Activated CD4-positive, alpha-beta T cell treated with anti-CD3 and anti-CD28 coated beads for 4 hours (primary cell): ENCODE measurements around the gene SLC2A11.
A peak's percentile ranks its signal among the peaks of the same experiment; 100 is the strongest.
"Not testable (repeated sequence)": the region's sequence is repeated elsewhere in the genome, so short reads cannot be mapped to it uniquely, and the experiment has no call there.

Experiments used
- DNase-seq, 2 donors: peaks; one replicate each; pipeline ENCODE4 v3.0.0-alpha.2; 2020

Gene SLC2A11

DNA sequence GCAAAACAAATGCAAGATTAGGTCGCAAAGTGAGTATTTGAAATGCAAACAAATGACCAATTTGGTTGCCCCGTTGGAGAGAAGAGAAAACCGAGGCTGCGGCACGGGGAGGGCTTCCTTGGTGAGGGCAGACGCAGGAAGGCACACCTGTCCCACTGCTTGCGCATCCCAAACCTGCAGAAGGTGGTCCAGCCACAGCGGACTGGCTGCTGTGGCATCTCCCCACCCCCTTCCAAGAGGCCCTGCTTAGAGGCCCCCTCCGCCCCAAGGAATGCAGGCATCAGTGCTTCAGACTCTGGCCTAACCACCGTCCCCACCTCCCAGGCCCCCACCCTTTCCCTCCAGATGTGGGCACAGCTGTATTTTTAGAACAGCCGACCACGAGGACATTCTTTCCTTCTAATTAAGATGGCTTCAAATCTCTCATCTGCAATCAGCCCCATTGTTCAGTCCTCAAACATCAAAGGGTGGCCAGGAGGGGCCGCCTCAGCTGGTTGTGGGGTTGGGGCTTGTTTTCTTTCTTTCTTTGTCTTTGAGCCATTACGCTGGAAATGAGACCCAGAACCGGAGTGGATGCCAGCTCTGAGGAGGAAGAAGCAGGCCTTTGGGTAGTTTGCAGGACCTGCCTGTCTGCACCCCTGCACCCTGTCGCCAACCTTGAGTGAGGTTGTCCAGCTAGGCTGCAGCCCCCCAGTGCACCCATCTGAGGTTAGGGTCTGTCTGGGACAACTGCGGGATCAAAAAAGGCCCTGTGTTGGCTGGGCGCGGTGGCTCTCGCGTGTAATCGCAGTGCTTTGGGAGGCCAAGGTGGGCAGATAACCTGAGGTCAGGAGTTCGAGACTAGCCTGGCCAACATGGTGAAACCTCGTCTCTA is 9.4 kb upstream of the SLC2A11 start:
- DNase-seq: no peak

DNA sequence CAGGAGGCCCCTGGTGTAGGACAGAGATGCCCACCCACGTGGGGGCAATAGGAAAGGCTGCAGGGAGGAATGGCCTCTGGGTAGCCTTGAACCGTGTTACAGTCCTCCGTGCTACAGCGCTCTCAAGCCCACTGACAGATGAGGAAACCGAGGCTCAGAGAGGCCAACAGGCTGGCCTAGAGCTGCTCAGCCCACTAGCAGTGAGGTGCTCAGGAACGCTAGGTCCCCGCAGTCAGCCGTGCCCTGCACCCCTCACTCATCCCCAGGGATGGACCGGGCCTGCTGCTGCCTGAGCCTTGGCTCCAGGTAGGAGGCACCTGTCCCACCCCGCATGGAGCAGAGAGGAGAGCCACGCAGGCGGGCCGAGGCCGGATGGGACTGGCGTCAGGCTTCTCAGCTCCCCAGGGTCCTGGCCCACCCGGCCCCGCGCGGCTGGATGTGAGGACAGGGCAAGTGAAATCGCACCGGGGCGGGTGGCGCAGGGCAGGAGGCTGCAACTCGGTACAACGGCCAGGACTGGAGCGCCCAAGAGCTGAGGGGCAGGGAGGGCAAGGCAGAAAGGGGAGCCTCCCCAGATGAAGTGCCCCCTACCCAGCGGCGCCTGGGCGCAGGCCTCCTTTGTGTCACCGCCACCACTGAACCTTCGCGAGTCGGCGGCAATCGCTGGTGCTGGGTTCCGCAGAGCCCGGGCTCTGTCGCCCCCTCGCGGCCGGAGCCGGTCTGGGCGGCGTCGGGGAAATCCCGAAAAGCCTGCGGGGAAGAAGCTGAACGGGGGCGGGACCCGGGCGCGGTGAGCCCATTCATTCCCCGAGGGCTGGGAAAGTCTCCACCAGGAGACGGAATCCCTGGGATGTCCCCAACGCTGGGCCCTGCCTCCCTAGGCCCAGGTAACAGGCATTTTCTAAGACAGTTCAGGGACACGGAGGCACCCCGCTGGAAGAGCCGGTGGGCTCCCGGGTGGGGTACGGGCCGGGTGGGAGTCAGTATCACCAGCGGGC is 8.4 kb upstream of the SLC2A11 start:
- DNase-seq: peak; percentile 78 to 86

DNA sequence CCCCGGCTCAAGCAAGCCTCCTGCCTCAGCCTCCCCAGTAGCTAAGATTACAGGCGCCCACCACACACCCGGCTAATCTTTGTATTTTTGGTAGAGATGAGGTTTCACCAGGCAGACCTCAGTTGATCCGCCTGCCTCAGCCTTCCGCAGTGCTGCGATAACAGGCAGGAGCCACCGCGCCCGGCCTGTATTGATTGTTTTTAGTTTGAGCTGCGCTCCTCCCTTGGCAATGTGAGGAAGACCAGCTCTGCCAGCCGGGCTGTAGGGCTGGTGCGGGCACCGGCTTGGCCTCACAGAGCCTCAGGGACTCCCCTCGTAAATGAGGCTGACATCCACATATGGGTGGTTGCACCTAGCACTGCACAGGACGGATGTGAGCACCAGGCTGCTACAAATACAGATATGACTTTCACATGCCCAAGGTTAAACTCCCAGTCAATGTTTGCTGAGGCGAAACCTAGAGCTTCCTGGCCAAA is 7.5 kb upstream of the SLC2A11 start:
- DNase-seq: no peak

DNA sequence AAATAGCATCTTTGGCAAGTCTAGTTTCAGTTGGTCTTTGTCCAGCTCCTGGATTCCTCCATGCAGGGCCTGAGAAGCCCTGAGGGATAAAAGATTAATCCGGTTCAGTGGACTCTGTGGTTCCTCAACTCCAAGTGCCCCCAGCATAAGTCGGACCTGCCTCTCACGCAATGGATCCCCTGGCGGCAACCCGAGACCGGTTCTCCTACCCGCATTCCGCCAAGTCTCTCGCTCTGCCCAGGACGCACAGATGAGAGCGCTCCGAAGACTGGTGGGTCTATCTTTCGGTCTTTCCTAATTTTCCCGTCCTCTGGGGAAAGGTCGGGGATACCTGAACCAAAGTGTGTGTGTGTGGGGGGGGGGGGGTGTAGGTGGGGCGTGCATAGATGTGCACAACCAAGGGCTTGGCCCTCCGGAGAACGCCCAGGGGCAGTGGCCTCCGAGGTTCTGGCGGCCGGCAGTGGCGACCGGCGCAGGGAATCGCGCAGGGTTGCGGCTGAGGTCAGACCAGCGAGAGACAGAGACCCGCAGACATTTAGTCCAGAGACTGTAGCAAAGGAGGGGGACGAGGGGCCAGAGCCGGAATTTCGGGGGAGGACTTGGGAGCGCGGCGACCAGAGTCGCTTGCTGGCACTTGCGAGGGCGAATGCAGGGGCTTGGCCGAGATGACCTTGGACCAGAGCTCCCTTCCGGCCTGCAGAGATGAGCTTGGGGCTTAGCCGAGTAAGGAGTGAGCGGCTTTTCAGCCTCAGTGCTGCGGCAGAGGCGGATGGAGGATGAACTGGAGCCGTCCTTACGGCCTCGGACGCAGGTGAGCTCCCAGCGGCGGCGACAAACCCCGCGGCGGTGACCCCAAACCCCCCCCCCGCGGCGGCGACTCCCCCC is 712 bp upstream of the SLC2A11 start:
- no peak for DNase-seq

DNA sequence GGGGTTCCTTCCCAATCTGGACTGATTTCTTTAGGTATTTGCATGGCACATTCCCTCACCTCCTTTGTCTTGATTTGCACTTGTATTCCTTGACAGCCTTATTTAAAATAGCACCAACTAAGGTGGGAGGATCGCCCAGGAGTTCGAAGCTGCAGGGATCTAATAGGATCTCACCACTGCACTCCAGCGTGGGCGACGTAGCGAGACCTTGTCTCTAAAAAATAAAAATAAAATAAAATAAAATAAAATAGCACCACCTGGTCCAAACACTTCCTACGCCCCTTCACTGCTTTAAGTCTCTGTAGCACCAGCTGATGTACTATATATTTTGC is 775 bp downstream of the SLC2A11 start:
- no peak for DNase-seq

DNA sequence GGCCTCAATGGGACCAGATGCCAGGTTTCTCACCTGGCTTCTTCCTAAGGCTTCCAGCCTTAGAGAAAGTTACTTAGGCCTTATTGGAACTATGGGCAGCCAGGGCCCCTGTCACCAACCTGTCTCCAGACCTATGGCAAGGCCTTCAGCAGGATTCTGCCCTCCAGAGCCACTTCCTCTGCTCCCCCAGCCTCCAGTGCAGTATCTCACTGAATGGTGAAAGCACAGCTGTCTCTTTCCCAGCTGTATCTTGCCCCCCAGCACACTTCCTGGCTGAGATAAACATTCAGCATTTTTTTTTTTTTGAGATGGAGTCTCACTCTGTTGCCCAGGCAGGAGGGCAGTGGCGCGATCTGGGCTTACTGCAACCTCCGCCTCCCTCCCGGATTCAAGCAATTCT is 1.5 kb downstream of the SLC2A11 start:
- no peak for DNase-seq

DNA sequence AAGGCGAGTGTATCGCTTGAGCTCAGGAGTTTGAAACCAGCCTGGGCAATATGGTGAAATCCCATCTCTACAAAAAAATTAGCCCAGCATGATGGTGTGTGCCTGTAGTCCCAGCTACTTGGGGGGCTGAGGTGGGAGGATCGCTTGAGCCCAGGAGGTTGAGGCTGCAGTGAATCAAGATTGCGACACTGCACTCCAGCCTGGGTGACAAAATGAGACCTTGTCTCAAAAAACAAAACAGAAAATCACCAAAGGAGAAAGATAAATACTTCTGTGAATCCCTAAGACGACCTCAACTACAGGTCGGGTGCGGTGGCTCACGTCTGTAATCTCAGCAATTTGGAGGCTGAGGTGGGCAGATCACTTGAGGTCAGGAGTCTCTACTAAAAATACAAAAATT is 2.5 kb downstream of the SLC2A11 start:
- not testable (repeated sequence) for DNase-seq

DNA sequence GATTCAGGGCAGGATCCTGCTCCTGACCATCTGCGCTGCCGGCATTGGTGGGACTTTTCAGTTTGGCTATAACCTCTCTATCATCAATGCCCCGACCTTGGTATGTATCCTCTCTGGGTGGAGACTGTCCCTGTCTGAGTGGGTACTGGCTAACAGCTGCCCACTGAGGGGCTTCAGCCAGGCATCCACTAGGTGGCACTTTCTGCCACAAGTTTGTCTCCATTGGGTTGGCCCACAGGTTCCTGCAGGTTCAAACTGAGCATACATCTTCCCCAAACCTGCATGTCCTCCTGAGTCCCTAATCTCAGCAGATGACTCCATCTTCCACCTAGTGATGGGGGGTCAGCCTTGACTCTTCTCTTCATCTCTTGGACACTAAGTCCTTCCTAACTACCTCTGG is 4.4 kb downstream of the SLC2A11 start:
- peak in 1 of 2 donors; percentile 33 for DNase-seq

DNA sequence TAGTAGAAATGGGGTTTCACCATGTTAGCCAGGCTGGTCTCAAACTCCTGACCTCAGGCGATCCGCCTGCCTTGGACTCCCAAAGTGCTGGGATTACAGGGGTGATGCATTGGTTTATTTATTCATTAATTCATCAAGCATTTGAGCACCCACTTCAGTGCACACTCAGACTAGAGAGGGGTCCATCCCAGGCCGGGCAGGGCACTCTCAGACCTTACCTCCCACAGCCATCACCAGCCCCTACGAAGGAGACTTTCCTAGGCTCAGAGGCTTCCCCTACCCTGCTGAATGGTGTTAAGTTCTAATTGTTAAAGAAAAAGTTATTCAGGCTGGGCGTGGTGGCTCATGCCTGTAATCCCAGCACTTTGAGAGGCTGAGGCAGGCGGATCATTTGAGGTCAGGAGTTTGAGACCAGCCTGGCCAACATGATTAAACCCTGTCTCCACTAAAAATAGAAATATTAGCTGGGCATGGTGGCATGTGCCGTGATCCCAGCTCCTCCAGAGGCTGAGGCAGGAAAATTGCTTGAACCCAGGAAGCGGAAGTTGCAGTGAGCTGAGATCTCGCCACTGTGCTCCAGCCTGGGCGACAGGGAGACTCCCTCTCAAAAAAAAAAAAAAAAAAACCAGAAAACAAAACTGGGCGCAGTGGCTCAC is 7.0 kb downstream of the SLC2A11 start:
- not testable (repeated sequence) for DNase-seq

DNA sequence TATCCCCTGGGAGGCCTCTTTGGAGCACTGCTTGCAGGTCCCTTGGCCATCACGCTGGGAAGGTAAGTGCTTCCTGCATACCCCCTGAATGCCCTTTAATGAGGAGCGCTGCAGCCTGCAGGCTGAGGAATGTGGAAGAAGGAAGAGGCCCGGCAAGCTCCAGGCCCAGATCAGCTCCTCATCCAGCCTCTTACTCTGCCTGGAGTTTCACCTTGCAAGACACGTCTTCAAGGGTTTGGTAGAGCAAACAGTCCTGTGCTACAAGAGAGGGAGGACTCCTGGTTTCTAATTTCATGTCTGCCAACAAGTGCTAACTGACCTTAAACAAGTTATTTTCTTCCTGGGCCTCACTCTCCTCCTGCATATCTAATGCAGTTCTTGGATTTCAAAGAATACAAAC is 10.9 kb downstream of the SLC2A11 start:
- no peak for DNase-seq

DNA sequence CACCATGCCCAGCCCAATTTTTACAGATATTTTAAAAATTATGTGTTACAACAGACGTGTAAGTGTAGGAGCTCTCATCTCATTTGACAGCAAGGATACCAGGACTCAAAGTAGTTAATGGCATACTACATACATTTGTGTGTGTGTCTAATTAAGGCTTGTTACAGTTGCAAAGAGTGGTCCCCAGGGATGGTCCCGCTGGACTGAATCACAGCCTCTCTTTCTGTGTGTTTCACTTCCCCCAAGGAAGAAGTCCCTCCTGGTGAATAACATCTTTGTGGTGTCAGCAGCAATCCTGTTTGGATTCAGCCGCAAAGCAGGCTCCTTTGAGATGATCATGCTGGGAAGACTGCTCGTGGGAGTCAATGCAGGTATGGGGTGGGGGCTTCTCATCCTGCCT is 17.2 kb downstream of the SLC2A11 start:
- no peak for DNase-seq

DNA sequence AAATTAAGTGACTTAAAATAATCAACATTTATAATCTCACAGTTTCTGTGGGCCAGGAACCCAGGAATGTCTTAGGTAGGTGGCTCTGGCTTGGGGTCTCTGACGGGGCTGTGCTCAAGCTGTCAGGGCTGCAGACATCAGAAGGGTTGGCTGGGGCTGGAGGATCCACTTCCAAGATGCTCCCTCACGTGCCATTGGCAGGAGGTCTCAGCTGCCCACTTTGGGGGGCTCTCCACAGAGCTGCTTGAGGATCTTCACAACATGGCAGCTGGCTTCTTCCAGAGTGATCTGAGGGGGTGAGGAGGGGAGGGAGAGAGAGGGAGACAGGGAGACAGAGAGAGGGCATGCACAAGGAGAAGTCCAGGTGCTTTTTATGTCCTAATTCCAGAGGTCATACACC is 18.1 kb downstream of the SLC2A11 start:
- no peak for DNase-seq

DNA sequence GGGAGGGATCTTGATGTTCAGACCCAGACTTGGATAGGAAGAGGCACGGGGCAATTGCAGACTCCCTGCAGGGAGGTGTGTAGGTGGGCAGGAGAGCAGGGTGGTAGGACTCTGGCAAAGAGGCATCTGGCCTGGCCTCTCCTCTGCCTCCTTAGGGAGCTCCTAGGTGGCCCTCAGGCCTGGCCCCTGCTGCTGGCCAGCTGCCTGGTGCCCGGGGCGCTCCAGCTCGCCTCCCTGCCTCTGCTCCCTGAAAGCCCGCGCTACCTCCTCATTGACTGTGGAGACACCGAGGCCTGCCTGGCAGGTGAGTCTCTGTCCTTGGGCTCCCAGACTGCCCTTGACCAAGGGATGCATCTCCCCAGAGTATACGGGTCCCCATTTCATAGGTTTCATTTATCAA is 19.9 kb downstream of the SLC2A11 start:
- no peak for DNase-seq

DNA sequence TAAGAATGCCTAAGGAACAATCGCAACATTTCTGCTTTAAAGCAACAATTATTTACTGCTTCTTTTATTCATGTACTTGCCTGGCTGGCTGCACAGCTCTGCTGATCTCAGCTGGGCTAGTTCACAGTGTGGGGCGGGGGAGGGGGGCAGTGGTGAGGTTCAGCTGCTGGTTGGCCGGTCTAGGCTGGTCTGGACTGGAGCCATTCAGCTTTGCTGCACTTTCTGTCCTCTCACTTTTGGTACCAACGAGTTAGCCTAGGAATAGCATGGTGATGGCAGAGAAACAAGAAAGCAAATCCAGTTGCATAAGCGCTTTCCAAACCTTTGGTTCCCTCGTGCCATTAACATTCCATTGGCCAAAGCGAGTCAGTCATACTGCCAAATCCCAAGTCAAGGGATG is 20.5 kb downstream of the SLC2A11 start:
- DNase-seq: no peak

DNA sequence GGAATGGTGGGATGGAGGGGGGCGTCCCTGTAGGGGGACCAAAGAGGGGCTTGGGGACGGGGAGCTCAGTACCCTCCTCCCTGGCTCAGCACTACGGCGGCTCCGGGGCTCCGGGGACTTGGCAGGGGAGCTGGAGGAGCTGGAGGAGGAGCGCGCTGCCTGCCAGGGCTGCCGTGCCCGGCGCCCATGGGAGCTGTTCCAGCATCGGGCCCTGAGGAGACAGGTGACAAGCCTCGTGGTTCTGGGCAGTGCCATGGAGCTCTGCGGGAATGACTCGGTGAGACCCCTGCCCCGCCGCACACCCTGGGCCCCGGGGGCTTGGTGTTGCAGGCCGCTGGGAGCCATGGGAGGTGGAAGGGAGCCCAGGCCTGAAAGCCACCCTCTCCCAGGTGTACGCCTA is 24.7 kb downstream of the SLC2A11 start:
- DNase-seq: no peak

DNA sequence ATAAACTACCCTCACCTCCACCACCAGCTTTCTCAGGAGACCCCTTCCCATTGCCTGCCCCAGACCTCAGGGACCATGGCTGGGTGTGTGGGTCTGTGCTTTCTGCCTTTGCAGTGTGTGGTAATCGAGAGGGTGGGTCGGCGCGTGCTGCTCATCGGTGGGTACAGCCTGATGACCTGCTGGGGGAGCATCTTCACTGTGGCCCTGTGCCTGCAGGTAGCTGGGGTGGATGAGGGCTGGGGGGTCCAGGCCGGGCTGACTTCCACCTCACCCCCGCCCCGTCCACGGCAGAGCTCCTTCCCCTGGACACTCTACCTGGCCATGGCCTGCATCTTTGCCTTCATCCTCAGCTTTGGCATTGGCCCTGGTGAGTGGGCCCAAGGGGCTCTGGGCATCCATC is 26.0 kb downstream of the SLC2A11 start:
- no peak for DNase-seq

DNA sequence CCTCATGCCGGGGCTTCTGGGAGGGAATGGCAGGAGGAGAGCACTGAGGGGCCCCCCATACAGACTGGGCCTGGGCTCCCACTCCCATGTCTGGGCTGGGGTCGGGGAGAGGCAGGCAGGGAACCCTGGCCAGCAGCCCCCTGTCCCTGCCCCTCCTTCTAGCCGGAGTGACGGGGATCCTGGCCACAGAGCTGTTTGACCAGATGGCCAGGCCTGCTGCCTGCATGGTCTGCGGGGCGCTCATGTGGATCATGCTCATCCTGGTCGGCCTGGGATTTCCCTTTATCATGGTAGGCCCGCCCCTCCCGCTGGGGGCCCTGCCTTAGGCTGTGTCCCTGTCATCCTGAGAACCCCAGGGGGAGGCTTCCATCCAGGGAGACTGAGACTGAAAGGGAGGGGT is 26.5 kb downstream of the SLC2A11 start:
- DNase-seq: no peak

DNA sequence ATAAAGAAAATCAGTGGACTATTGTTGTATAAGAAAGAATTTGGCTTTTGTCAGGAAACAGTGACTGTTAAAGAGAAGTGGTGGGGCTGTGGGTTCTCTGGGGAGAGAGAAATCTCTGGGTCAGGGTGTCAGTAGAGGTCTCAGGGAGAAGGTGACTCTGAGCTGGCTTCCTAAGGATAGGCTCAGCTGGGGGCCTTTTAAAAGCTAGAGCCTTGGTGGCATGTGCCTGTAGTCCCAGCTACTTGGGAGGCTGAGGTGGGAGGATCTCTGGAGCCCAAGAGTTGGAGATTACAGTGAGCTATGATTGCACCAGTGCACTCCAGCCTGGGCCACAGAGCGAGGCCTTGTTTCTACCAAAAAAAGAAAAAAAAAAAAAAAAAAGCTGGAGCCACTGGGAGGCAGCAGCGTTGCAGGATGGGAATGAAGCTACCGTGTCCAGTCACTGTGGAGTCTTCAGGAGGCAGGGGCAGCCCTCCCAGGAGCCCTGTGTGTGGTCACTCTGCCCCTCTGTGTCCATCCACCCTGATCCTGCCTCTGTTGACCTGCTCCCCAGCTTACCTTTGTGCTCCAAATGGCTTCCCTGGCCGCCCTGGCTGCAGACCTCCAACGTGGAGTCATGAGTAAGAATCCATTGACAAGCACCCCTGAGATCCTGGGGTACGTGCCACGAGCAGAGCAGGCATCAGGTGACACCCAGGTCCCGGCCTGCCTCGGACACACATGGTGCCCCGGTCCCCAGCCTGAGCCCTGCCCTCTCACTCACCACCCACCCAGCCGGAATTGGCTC is 31.1 kb downstream of the SLC2A11 start:
- DNase-seq: no peak

DNA sequence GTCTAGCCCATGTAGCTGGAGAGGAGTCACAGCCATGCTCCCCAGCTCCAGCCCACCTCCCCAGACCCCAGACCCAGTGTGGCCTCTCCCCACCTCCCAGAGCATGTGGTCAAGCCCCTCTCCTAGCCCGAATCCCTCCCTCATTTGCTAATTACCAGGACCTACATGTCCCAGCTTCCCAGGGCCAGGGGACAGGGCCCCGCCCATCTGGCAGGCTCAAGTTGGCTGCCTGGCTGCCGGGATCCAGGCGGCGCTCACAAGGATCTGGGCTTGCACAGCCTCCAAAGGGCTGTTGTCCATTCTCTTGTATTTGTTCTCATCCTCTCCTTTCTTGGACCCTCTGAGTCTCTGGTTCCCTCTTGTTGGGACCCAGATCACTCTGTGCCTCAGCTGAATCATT is 31.9 kb downstream of the SLC2A11 start:
- no peak for DNase-seq

DNA sequence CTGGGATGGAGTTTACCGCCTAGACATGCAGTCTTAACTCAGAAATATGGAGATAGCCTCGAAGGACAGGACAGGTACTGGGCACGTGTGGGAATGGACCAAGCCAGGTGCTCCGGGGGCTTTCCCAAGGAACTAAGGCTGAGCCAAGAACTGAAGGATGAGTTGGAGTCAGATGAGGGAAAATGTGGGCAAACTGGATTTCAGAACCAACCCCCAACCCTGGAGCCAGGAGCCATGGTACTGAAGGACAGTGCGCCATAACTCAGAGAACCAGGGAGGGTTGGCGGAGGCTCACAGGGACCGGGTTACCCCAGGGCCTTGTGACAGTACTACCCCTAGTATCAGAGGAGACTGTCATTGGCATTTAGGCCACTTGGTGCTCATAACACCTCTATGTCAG is 34.1 kb downstream of the SLC2A11 start:
- no peak for DNase-seq

DNA sequence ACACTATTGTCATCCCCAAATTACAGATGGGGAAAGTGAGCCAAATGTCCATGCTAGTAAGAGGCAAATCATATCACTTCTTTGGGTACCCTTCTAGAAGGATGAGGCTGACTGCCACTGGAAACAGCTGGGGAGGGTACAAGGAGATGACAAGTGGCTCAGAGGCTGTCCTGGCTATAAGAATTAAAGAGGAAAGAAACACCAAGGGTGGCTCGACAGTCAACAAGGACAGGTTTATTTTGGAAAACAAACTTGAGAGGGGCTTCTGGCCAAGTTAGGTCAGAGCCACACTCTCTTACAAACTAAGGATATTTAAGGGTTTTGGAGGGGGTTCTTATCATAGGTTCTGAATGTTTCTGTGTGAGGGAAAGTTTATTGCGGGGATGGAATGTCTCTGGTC is 34.5 kb downstream of the SLC2A11 start:
- DNase-seq: no peak
